CD4-positive, alpha-beta memory T cell (primary cell): Measurements from ENCODE around the gene DDX23. TPM values are rescaled to one million over a fixed set of nuclear protein-coding genes. Genes with fewer than 3 reads are reported as not detected.
A peak's percentile ranks its signal among the peaks of the same experiment; 100 is the strongest.
"Not testable (repeated sequence)": the region's sequence is repeated elsewhere in the genome, so short reads cannot be mapped to it uniquely, and the experiment has no call there.

Experiments
- CTCF ChIA-PET: fragments of 350-600 bp; sonication (Branson Sonifier 250); formaldehyde crosslinking; loops from one replicate; lab custom pipeline; 2021; ENCODE audit warnings: inconsistent platforms; ENCODE audit not compliant: partially characterized antibody; lab: Charles Lee
- POLR2A ChIA-PET: fragments of 350-600 bp; sonication (Branson Sonifier 250); formaldehyde crosslinking; loops from one replicate; lab custom pipeline; 2021; ENCODE audit not compliant: partially characterized antibody; lab: Charles Lee
- DNase-seq, 5 donors: peaks; one replicate each; pipeline versions ENCODE4 v3.0.0 to v3.0.0-alpha.2; 2020 to 2022; ENCODE audit warnings: mixed read lengths in 1 of 5
- H3K27ac ChIP-seq: one replicate; pipeline ENCODE4 v1.7.0; 2013; ENCODE audit warnings: low read depth, low read length
- H3K27me3 ChIP-seq: 2 replicates; pipeline ENCODE4 v1.7.0; 2013; ENCODE audit warnings: mild to moderate bottlenecking, low read length, moderate library complexity; ENCODE audit not compliant: insufficient read depth
- H3K36me3 ChIP-seq: 2 replicates; pipeline ENCODE4 v1.7.0; 2013; ENCODE audit warnings: mild to moderate bottlenecking, low read length, moderate library complexity; ENCODE audit not compliant: insufficient read depth
- H3K4me1 ChIP-seq: 2 replicates; pipeline ENCODE4 v1.7.0; 2013; ENCODE audit warnings: mild to moderate bottlenecking, low read length, moderate library complexity; ENCODE audit not compliant: insufficient read depth
- H3K4me3 ChIP-seq, 2 donors: one replicate each; pipeline ENCODE4 v1.7.0; 2013; ENCODE audit warnings: low read length in 2 of 2, mild to moderate bottlenecking in 1 of 2
- H3K9me3 ChIP-seq, 2 donors: one replicate each; pipeline ENCODE4 v1.7.0; 2013; ENCODE audit warnings: low read length in 2 of 2, control low read depth in 1 of 2; ENCODE audit not compliant: control insufficient read depth in 1 of 2
- H3K27ac Mint-ChIP-seq, 7 donors: one replicate each; pipeline ENCODE4 v1.8.0; 2020 to 2021; ENCODE audit warnings: mixed read lengths in 7 of 7, mild to moderate bottlenecking in 6 of 7, inconsistent platforms in 3 of 7, moderate library complexity in 3 of 7
- H3K27me3 Mint-ChIP-seq, 2 donors: one replicate each; pipeline ENCODE4 v1.8.0; 2020 to 2021; ENCODE audit warnings: mixed read lengths in 2 of 2
- H3K36me3 Mint-ChIP-seq, 2 donors: one replicate each; pipeline ENCODE4 v1.8.0; 2020 to 2021; ENCODE audit warnings: mixed read lengths in 2 of 2, inconsistent platforms in 1 of 2, mild to moderate bottlenecking in 1 of 2
- H3K4me1 Mint-ChIP-seq, 4 donors: one replicate each; pipeline ENCODE4 v1.8.0; 2020 to 2021; ENCODE audit warnings: mixed read lengths in 4 of 4, mild to moderate bottlenecking in 1 of 4
- H3K4me3 Mint-ChIP-seq, 8 donors: one replicate each; pipeline ENCODE4 v1.8.0; 2020 to 2021; ENCODE audit warnings: mixed read lengths in 8 of 8, mild to moderate bottlenecking in 7 of 8, moderate library complexity in 6 of 8, inconsistent platforms in 3 of 8
- H3K9me3 Mint-ChIP-seq, 8 donors: one replicate each; pipeline ENCODE4 v1.8.0; 2020 to 2021; ENCODE audit warnings: mixed read lengths in 8 of 8, mild to moderate bottlenecking in 5 of 8, inconsistent platforms in 3 of 8, moderate library complexity in 1 of 8
- intact Hi-C: fragments of 100-400 bp; cut with micrococcal nuclease; formaldehyde crosslinking; loops from one replicate; pipeline ENCODE4 v1.15.1; 2023
- polyA plus RNA-seq, 2 donors: library from polyadenylated mRNA; unstranded; fragments of 300-500 nt; fragmentation: Illumina TruSeq; gene quantifications; one replicate each; pipeline ENCODE4 v1.2.3, GENCODE V29; 2021
- total RNA-seq, 2 experiments: library from RNA; stranded (reverse); gene quantifications; one replicate each; pipeline ENCODE4 v1.2.3, GENCODE V29; 2021

The DDX23 gene
- total and polyA plus RNA-seq, 4 experiments from 2014 or later: 14.3 to 158 (median 106) TPM

GRCh38 chr12:48842021-48842420 is 9.9 kb downstream of the DDX23 start:
- H3K27ac Mint-ChIP-seq, H3K4me1 ChIP-seq, H3K4me1 Mint-ChIP-seq, DNase-seq, intact Hi-C loops, CTCF ChIA-PET, H3K27me3 ChIP-seq, H3K4me3 Mint-ChIP-seq, H3K9me3 ChIP-seq, H3K9me3 Mint-ChIP-seq, H3K27ac ChIP-seq, POLR2A ChIA-PET, H3K4me3 ChIP-seq, H3K27me3 Mint-ChIP-seq: not testable (repeated sequence)
- H3K36me3 Mint-ChIP-seq: peaks cover 33 to 56% of the 10 kb centered on the region in 2 donors
- peaks cover 50% of the 10 kb centered on the region for H3K36me3 ChIP-seq

GRCh38 chr12:48838048-48838447 is 13.9 kb downstream of the DDX23 start:
- Histone ChIP-seq H3K4me3 (no peak overlapping the region), H3K27ac (no peak overlapping the region), H3K36me3 (peaks cover 59% of the 10 kb centered on the region), H3K27me3 (no peaks in the 10 kb centered on the region), H3K9me3 (no peaks in the 10 kb centered on the region), H3K4me1 (no peaks in the 10 kb centered on the region)
- Mint-ChIP-seq H3K4me3 (no peak overlapping the region), H3K36me3 (peaks cover 46 to 62% of the 10 kb centered on the region in 2 donors), H3K27ac (peak overlapping the region in 2 of 7 donors; percentile 21 to 54), H3K4me1 (peaks cover 0 to 2% (median under 1%) of the 10 kb centered on the region in 4 donors), H3K27me3 (no peaks in the 10 kb centered on the region), H3K9me3 (no peaks in the 10 kb centered on the region)
- intact Hi-C loops: no loop called here
- CTCF ChIA-PET: interaction anchor here (1.0 kb wide), 1 partner anchor 15 kb away, joined by 3 read pairs; no protein-coding TSS in a partner anchor
- no peak for DNase-seq
- POLR2A ChIA-PET: no interaction called here

GRCh38 chr12:48832321-48833060 is 19.5 kb downstream of the DDX23 start:
- no peak overlapping the region for H3K27ac ChIP-seq
- peaks cover 0 to 8% (median 0%) of the 10 kb centered on the region in 4 donors for H3K4me1 Mint-ChIP-seq
- H3K9me3 Mint-ChIP-seq: no peaks in the 10 kb centered on the region
- H3K27me3 Mint-ChIP-seq: no peaks in the 10 kb centered on the region
- H3K4me1 ChIP-seq: no peaks in the 10 kb centered on the region
- DNase-seq: no peak
- no peaks in the 10 kb centered on the region for H3K9me3 ChIP-seq
- H3K36me3 ChIP-seq: peaks cover 77% of the 10 kb centered on the region
- ChIA-PET CTCF (interaction anchor here (1.4 to 2.0 kb wide), 2 partner anchors 18 to 58 kb away, joined by 3 to 7 read pairs; no protein-coding TSS in a partner anchor), POLR2A (interaction anchor here (0.6 kb wide), 1 partner anchor 21 kb away, joined by 3 read pairs; no protein-coding TSS in a partner anchor)
- H3K27me3 ChIP-seq: no peaks in the 10 kb centered on the region
- no peak overlapping the region for H3K4me3 Mint-ChIP-seq
- peaks cover 54 to 81% of the 10 kb centered on the region in 2 donors for H3K36me3 Mint-ChIP-seq
- no peak overlapping the region for H3K4me3 ChIP-seq
- intact Hi-C loops: no loop called here
- H3K27ac Mint-ChIP-seq: no peak overlapping the region

GRCh38 chr12:48831257-48831656 is 20.7 kb downstream of the DDX23 start:
- H3K4me3 Mint-ChIP-seq: no peak overlapping the region
- Histone ChIP-seq H3K9me3 (no peaks in the 10 kb centered on the region), H3K4me1 (no peaks in the 10 kb centered on the region), H3K4me3 (no peak overlapping the region), H3K27me3 (no peaks in the 10 kb centered on the region), H3K36me3 (peaks cover 64% of the 10 kb centered on the region), H3K27ac (no peak overlapping the region)
- H3K27ac Mint-ChIP-seq: peak overlapping the region in 3 of 7 donors; percentile 38 to 72 (median 39)
- POLR2A ChIA-PET: no interaction called here
- peaks cover 46 to 68% of the 10 kb centered on the region in 2 donors for H3K36me3 Mint-ChIP-seq
- no peaks in the 10 kb centered on the region for H3K9me3 Mint-ChIP-seq
- CTCF ChIA-PET: interaction anchor here (0.9 to 2.0 kb wide), 3 partner anchors 15 to 16 kb away, joined by 3 to 7 read pairs (median 3); no protein-coding TSS in a partner anchor
- no peak for DNase-seq
- peaks cover 0 to 8% (median 2%) of the 10 kb centered on the region in 4 donors for H3K4me1 Mint-ChIP-seq
- intact Hi-C loops: no loop called here
- H3K27me3 Mint-ChIP-seq: no peaks in the 10 kb centered on the region

GRCh38 chr12:48828841-48829575 is 23.0 kb downstream of the DDX23 start:
- H3K27ac Mint-ChIP-seq: peak overlapping the region in 3 of 7 donors; percentile 24 to 55 (median 37)
- H3K36me3 Mint-ChIP-seq: peaks cover 37 to 59% of the 10 kb centered on the region in 2 donors
- ChIA-PET POLR2A (no interaction called here), CTCF (interaction anchor here (3.7 to 6.7 kb wide), 2 partner anchors 11 to 14 kb away, joined by 19 to 40 read pairs; partner anchors contain the start of gene CACNB3)
- no peaks in the 10 kb centered on the region for H3K9me3 Mint-ChIP-seq
- H3K27ac ChIP-seq: no peak overlapping the region
- no peaks in the 10 kb centered on the region for H3K9me3 ChIP-seq
- no peaks in the 10 kb centered on the region for H3K27me3 Mint-ChIP-seq
- H3K4me3 ChIP-seq: no peak overlapping the region
- intact Hi-C loops: no loop called here
- H3K4me3 Mint-ChIP-seq: no peak overlapping the region
- peaks cover 3% of the 10 kb centered on the region for H3K4me1 ChIP-seq
- H3K27me3 ChIP-seq: no peaks in the 10 kb centered on the region
- H3K4me1 Mint-ChIP-seq: peaks cover 6 to 15% (median 9%) of the 10 kb centered on the region in 4 donors
- H3K36me3 ChIP-seq: peaks cover 55% of the 10 kb centered on the region
- no peak for DNase-seq

- CTCF ChIA-PET: interaction anchor here (3.7 to 6.7 kb wide), 2 partner anchors 10 to 13 kb away, joined by 19 to 40 read pairs; partner anchors contain the start of gene CACNB3
- no peaks in the 10 kb centered on the region for H3K27me3 Mint-ChIP-seq
- peaks cover 48% of the 10 kb centered on the region for H3K36me3 ChIP-seq
- H3K4me3 ChIP-seq: no peak overlapping the region
- no peaks in the 10 kb centered on the region for H3K9me3 ChIP-seq
- intact Hi-C loops: no loop called here
- DNase-seq: no peak
- POLR2A ChIA-PET: no interaction called here
- H3K4me1 Mint-ChIP-seq: peaks cover 6 to 20% (median 12%) of the 10 kb centered on the region in 4 donors
- H3K27ac Mint-ChIP-seq: no peak overlapping the region
- no peak overlapping the region for H3K27ac ChIP-seq
- peaks cover 9% of the 10 kb centered on the region for H3K4me1 ChIP-seq
- no peaks in the 10 kb centered on the region for H3K9me3 Mint-ChIP-seq
- H3K36me3 Mint-ChIP-seq: peaks cover 30 to 52% of the 10 kb centered on the region in 2 donors
- H3K4me3 Mint-ChIP-seq: no peak overlapping the region
- no peaks in the 10 kb centered on the region for H3K27me3 ChIP-seq
Observed at GRCh38 chr12:48828293-48828692, 23.7 kb downstream of the DDX23 start.
